Activated T-helper 17 cell treated with anti-CD3 and anti-CD28 coated beads, Interleukin-2, amount 50 U/mL, for 72 hours (primary cell): ENCODE results near the gene ATPAF2. TPM values are rescaled to one million over a fixed set of nuclear protein-coding genes. Genes with fewer than 3 reads are reported as not detected.

Experiments used
- ATAC-seq: fragments of 150-1000 bp; cut with Tn5 transposase; replicated peaks from 2 replicates; pipeline ENCODE4 v1.10.0; 2021; ENCODE audit warnings: mild to moderate bottlenecking, moderate library complexity
- H3K27ac Mint-ChIP-seq: one replicate; pipeline ENCODE4 v1.8.0; 2022; ENCODE audit warnings: mixed read lengths
- H3K27me3 Mint-ChIP-seq: one replicate; pipeline ENCODE4 v1.8.0; 2022; ENCODE audit warnings: mixed read lengths
- H3K36me3 Mint-ChIP-seq: one replicate; pipeline ENCODE4 v1.8.0; 2022; ENCODE audit warnings: low read depth, mild to moderate bottlenecking, mixed read lengths
- H3K4me1 Mint-ChIP-seq: one replicate; pipeline ENCODE4 v1.8.0; 2022; ENCODE audit warnings: mixed read lengths
- H3K4me3 Mint-ChIP-seq: one replicate; pipeline ENCODE4 v1.8.0; 2022; ENCODE audit warnings: mild to moderate bottlenecking, mixed read lengths
- H3K9me3 Mint-ChIP-seq: one replicate; pipeline ENCODE4 v1.8.0; 2022; ENCODE audit warnings: mixed read lengths
- total RNA-seq, 2 donors: library from RNA; stranded (reverse); gene quantifications; one replicate each; pipeline ENCODE4 v1.2.3, GENCODE V29; 2022

The ATPAF2 gene
- 10 to 100 TPM; 30.8 to 33.5 TPM for total RNA-seq

GRCh38 chr17:18038861-18039534 is at the start of gene ATPAF2, which contains the start of gene GID4:
Gene ATPAF2 (minus strand): TSS chr17:18039168. CDS start chr17:18039013, 155 bp downstream.
Gene GID4 (plus strand): TSS chr17:18039408. CDS start chr17:18039465, 57 bp downstream.
- peaks cover 26% of the 10 kb centered on the region for H3K4me1 Mint-ChIP-seq
- no peaks in the 10 kb centered on the region for H3K9me3 Mint-ChIP-seq
- no peaks in the 10 kb centered on the region for H3K27me3 Mint-ChIP-seq
- H3K36me3 Mint-ChIP-seq = peaks cover 6% of the 10 kb centered on the region
- ATAC-seq = peak; percentile 94
- peak within 1 kb of the TSS; percentile 91 for H3K27ac Mint-ChIP-seq
- H3K4me3 Mint-ChIP-seq = peak within 1 kb of the TSS; percentile 87

GRCh38 chr17:18087610-18088491 is 48.9 kb upstream of the ATPAF2 start, which contains the start of gene DRG2:
Gene DRG2 (plus strand): TSS chr17:18087948. CDS start chr17:18088024, 76 bp downstream.
- peaks cover 17% of the 10 kb centered on the region for H3K4me1 Mint-ChIP-seq
- ATAC-seq = peak; percentile 95
- peak within 1 kb of the TSS; percentile 96 for H3K27ac Mint-ChIP-seq
- H3K4me3 Mint-ChIP-seq = peak within 1 kb of the TSS; percentile 94
- H3K9me3 Mint-ChIP-seq = no peaks in the 10 kb centered on the region
- H3K27me3 Mint-ChIP-seq = no peaks in the 10 kb centered on the region
- H3K36me3 Mint-ChIP-seq = peaks cover 28% of the 10 kb centered on the region

- ATAC-seq = no peak
- H3K9me3 Mint-ChIP-seq = no peaks in the 10 kb centered on the region
- peaks cover under 1% of the 10 kb centered on the region for H3K27me3 Mint-ChIP-seq
- H3K27ac Mint-ChIP-seq = no peak overlapping the region
- H3K4me3 Mint-ChIP-seq = no peak overlapping the region
- peaks cover 11% of the 10 kb centered on the region for H3K4me1 Mint-ChIP-seq
- H3K36me3 Mint-ChIP-seq = no peaks in the 10 kb centered on the region
Measured at GRCh38 chr17:18084256-18084655, 45.3 kb upstream of the ATPAF2 start.

GRCh38 chr17:18079543-18079942 is 40.6 kb upstream of the ATPAF2 start:
- H3K36me3 Mint-ChIP-seq = no peaks in the 10 kb centered on the region
- no peak overlapping the region for H3K27ac Mint-ChIP-seq
- no peaks in the 10 kb centered on the region for H3K9me3 Mint-ChIP-seq
- peaks cover 10% of the 10 kb centered on the region for H3K27me3 Mint-ChIP-seq
- ATAC-seq = no peak
- H3K4me3 Mint-ChIP-seq = no peak overlapping the region
- H3K4me1 Mint-ChIP-seq = peaks cover 4% of the 10 kb centered on the region

GRCh38 chr17:18076936-18077335 is 38.0 kb upstream of the ATPAF2 start:
- peaks cover 12% of the 10 kb centered on the region for H3K27me3 Mint-ChIP-seq
- no peaks in the 10 kb centered on the region for H3K36me3 Mint-ChIP-seq
- no peak for ATAC-seq
- H3K9me3 Mint-ChIP-seq = no peaks in the 10 kb centered on the region
- H3K4me3 Mint-ChIP-seq = no peak overlapping the region
- no peaks in the 10 kb centered on the region for H3K4me1 Mint-ChIP-seq
- no peak overlapping the region for H3K27ac Mint-ChIP-seq

- no peak overlapping the region for H3K27ac Mint-ChIP-seq
- peaks cover 12% of the 10 kb centered on the region for H3K27me3 Mint-ChIP-seq
- no peaks in the 10 kb centered on the region for H3K4me1 Mint-ChIP-seq
- H3K4me3 Mint-ChIP-seq = no peak overlapping the region
- no peaks in the 10 kb centered on the region for H3K36me3 Mint-ChIP-seq
- H3K9me3 Mint-ChIP-seq = no peaks in the 10 kb centered on the region
- no peak for ATAC-seq
Measured at GRCh38 chr17:18074566-18075272, 35.8 kb upstream of the ATPAF2 start.

GRCh38 chr17:18071751-18072150 is 32.8 kb upstream of the ATPAF2 start:
- Mint-ChIP-seq H3K36me3 (peaks cover 1% of the 10 kb centered on the region), H3K9me3 (no peaks in the 10 kb centered on the region), H3K27ac (no peak overlapping the region), H3K4me1 (no peaks in the 10 kb centered on the region), H3K4me3 (no peak overlapping the region), H3K27me3 (peaks cover 8% of the 10 kb centered on the region)
- peak; percentile 38 for ATAC-seq

- Mint-ChIP-seq H3K4me3 (no peak overlapping the region), H3K9me3 (no peaks in the 10 kb centered on the region)
- peak; percentile 21 for ATAC-seq
Measured at GRCh38 chr17:18070861-18071340, 31.9 kb upstream of the ATPAF2 start.

GRCh38 chr17:18069101-18069500 is 30.1 kb upstream of the ATPAF2 start:
- no peak for ATAC-seq
- no peaks in the 10 kb centered on the region for H3K27me3 Mint-ChIP-seq
- no peaks in the 10 kb centered on the region for H3K4me1 Mint-ChIP-seq
- peaks cover 28% of the 10 kb centered on the region for H3K36me3 Mint-ChIP-seq
- no peak overlapping the region for H3K4me3 Mint-ChIP-seq
- H3K27ac Mint-ChIP-seq = no peak overlapping the region
- no peaks in the 10 kb centered on the region for H3K9me3 Mint-ChIP-seq

More at GRCh38 chr17:18070861-18071340, 31.9 kb upstream of the ATPAF2 start:
- Mint-ChIP-seq H3K27me3 (peaks cover 8% of the 10 kb centered on the region), H3K36me3 (peaks cover 10% of the 10 kb centered on the region), H3K4me1 (no peaks in the 10 kb centered on the region), H3K27ac (no peak overlapping the region)

- ATAC-seq = no peak
- H3K9me3 Mint-ChIP-seq = no peaks in the 10 kb centered on the region
Measured at GRCh38 chr17:18066866-18067265, 27.9 kb upstream of the ATPAF2 start.

GRCh38 chr17:18065546-18065945 is 26.6 kb upstream of the ATPAF2 start:
- H3K4me1 Mint-ChIP-seq = no peaks in the 10 kb centered on the region
- H3K4me3 Mint-ChIP-seq = no peak overlapping the region
- no peak for ATAC-seq
- peaks cover 61% of the 10 kb centered on the region for H3K36me3 Mint-ChIP-seq
- H3K27ac Mint-ChIP-seq = no peak overlapping the region
- no peaks in the 10 kb centered on the region for H3K27me3 Mint-ChIP-seq
- no peaks in the 10 kb centered on the region for H3K9me3 Mint-ChIP-seq

More at GRCh38 chr17:18066866-18067265, 27.9 kb upstream of the ATPAF2 start:
- H3K4me3 Mint-ChIP-seq = no peak overlapping the region
- H3K27ac Mint-ChIP-seq = peak overlapping the region; percentile 54
- H3K4me1 Mint-ChIP-seq = no peaks in the 10 kb centered on the region
- H3K27me3 Mint-ChIP-seq = no peaks in the 10 kb centered on the region
- H3K36me3 Mint-ChIP-seq = peaks cover 48% of the 10 kb centered on the region

GRCh38 chr17:18064053-18064452 is 25.1 kb upstream of the ATPAF2 start:
- Mint-ChIP-seq H3K4me1 (no peaks in the 10 kb centered on the region), H3K9me3 (no peaks in the 10 kb centered on the region), H3K27me3 (no peaks in the 10 kb centered on the region), H3K4me3 (no peak overlapping the region), H3K36me3 (peaks cover 73% of the 10 kb centered on the region), H3K27ac (no peak overlapping the region)
- no peak for ATAC-seq

GRCh38 chr17:18059283-18059682 is 20.3 kb upstream of the ATPAF2 start:
- peaks cover 92% of the 10 kb centered on the region for H3K36me3 Mint-ChIP-seq
- no peaks in the 10 kb centered on the region for H3K9me3 Mint-ChIP-seq
- no peak for ATAC-seq
- H3K27ac Mint-ChIP-seq = no peak overlapping the region
- no peaks in the 10 kb centered on the region for H3K27me3 Mint-ChIP-seq
- H3K4me3 Mint-ChIP-seq = no peak overlapping the region
- no peaks in the 10 kb centered on the region for H3K4me1 Mint-ChIP-seq

GRCh38 chr17:18056214-18056613 is 17.2 kb upstream of the ATPAF2 start:
- ATAC-seq = no peak
- Mint-ChIP-seq H3K4me3 (no peak overlapping the region), H3K27ac (peak overlapping the region; percentile 54), H3K36me3 (peaks cover 71% of the 10 kb centered on the region), H3K9me3 (no peaks in the 10 kb centered on the region), H3K4me1 (no peaks in the 10 kb centered on the region), H3K27me3 (no peaks in the 10 kb centered on the region)
